Adrenal gland (tissue), 12 donors: ENCODE measurements around the gene NOSIP. TPM values are rescaled to one million over a fixed set of nuclear protein-coding genes. Genes with fewer than 3 reads are reported as not detected.

ENCODE experiments used
- DNase-seq, 7 donors: peaks; one replicate each; pipeline ENCODE4 v3.0.0-alpha.2; 2019 to 2020
- H3K27ac ChIP-seq, 5 donors: fragments of 200-600 bp; sonication (generic) in 4 of 5; 1 replicate in 3 of 5; 2 replicates in 2 of 5; pipeline versions ENCODE4 v1.5.1 to v1.8.0; 2016 to 2020; ENCODE audit warnings: mild to moderate bottlenecking in 1 of 5
- H3K27me3 ChIP-seq: fragments of 200-600 bp; 2 replicates; pipeline ENCODE4 v1.8.0; 2021
- H3K36me3 ChIP-seq, 2 donors: fragments of 200-600 bp; replicated peaks in 1 of 2; 1 replicate in 1 of 2; 2 replicates in 1 of 2; pipeline versions ENCODE4 v1.5.1 to v1.8.0; 2018 to 2022
- H3K4me1 ChIP-seq, 2 donors: fragments of 200-600 bp; replicated peaks in 1 of 2; 1 replicate in 1 of 2; 2 replicates in 1 of 2; pipeline versions ENCODE4 v1.5.1 to v1.8.0; 2018 to 2021
- H3K4me3 ChIP-seq, 4 donors: fragments of 200-600 bp; sonication (generic) in 3 of 4; one replicate each; pipeline ENCODE4 v1.5.1; 2016 to 2018
- H3K9me3 ChIP-seq, 3 donors: fragments of 200-600 bp; sonication (generic) in 1 of 3; replicated peaks in 1 of 3; 1 replicate in 2 of 3; 2 replicates in 1 of 3; pipeline versions ENCODE4 v1.5.1 to v1.8.0; 2016 to 2021
- CTCF ChIP-seq, 6 experiments: fragments of 450-650 bp in 4 of 6; fragments of 200-600 bp in 2 of 6; sonication (generic) in 1 of 6; IDR thresholded peaks; 1 replicate in 5 of 6; 2 replicates in 1 of 6; pipeline versions ENCODE4 v1.5.1 to v1.8.0; 2016 to 2021; ENCODE audit warnings: antibody characterized with exemption in 6 of 6, mild to moderate bottlenecking in 2 of 6, moderate library complexity in 1 of 6
- POLR2A ChIP-seq, 2 donors: fragments of 450-650 bp; IDR thresholded peaks; one replicate each; pipeline ENCODE4 v1.6.1; 2017; ENCODE audit warnings: antibody characterized with exemption in 2 of 2, mild to moderate bottlenecking in 2 of 2, moderate library complexity in 1 of 2
- WGBS, 4 donors: extraction: QIAGEN DNeasy Blood & Tissue Kit in 2 of 4; methylation state at CpG; one replicate each; pipeline versions ENCODE4 v1.1.5 to v1.1.7; 2013 to 2017; 5-methylcytosine and 5-hydroxymethylcytosine counted together
- intact Hi-C, 2 donors: fragments of 100-400 bp; cut with DNase I; formaldehyde crosslinking; loops; one replicate each; pipeline versions ENCODE4 v1.14.1 to v1.15.0; 2022 to 2023
- polyA plus RNA-seq, 3 donors: library from polyadenylated mRNA; stranded (reverse); fragments of 200-250 nt in 2 of 3; fragments of 350-450 nt in 1 of 3; fragmentation: Illumina TruSeq in 1 of 3; extraction: RNeasy Lipid Tissue Mini Kit (QIAGEN cat#74804) in 1 of 3; gene quantifications; one replicate each; pipeline ENCODE4 v1.2.3, GENCODE V29; 2013 to 2014
- total RNA-seq, 9 donors: library from RNA; depleted of rRNA in 4 of 9; stranded (reverse); fragments of >200 nt in 4 of 9; fragments of 120-200 nt in 1 of 9; fragmentation: NEBNext Ultra II Directional in 1 of 9; extraction: Animal tissue kit (Norgen Biotek cat#: 25700) in 1 of 9; gene quantifications; one replicate each; pipeline versions ENCODE4 v1.1.0 to v1.2.4, GENCODE V29; 2013 to 2023
- donor health status: healthy with polysubstance abuse.
- donor health status: Bipolar disorder and iron deficiency.
- donor health status: DM: yes; HTN: yes; CAD: no.
- donor health status: DM: no; HTN: no; CAD: no.
- donor health status: DM: no; HTN: no; CAD: no.
- donor health status: DM: yes; HTN: yes; CAD: no.

NOSIP gene
- total and polyA plus RNA-seq, 12 donors: 35.0 to 159 (median 64.2) TPM

GRCh38 chr19:49602806-49603205, 22.4 kb upstream of the NOSIP start:
- Histone ChIP-seq H3K36me3 (peaks cover 0 to 85% of the 10 kb centered on the region in 2 donors), H3K9me3 (no peaks in the 10 kb centered on the region), H3K4me3 (no peak overlapping the region), H3K27ac (no peak overlapping the region), H3K27me3 (no peaks in the 10 kb centered on the region), H3K4me1 (no peaks in the 10 kb centered on the region)
- intact Hi-C loops: no loop called here
- 96 to 100% (median 97%) methylated on average over 2 of the region's 2 CpGs for WGBS, 4 donors
- no peak for DNase-seq
- no peak for TF ChIP-seq POLR2A (IDR thresholded peaks at IDR 0.05)
- TF ChIP-seq CTCF (IDR thresholded peaks at IDR 0.05): no peak

- WGBS, 4 donors: 94 to 96% (median 95%) methylated on average over 19 to 37 of the region's 38 CpGs
- DNase-seq: no peak
- no peaks in the 10 kb centered on the region for H3K4me1 ChIP-seq
- intact Hi-C loops: no loop called here
- peaks cover 0 to 88% of the 10 kb centered on the region in 2 donors for H3K36me3 ChIP-seq
- no peak overlapping the region for H3K27ac ChIP-seq
- H3K9me3 ChIP-seq: no peaks in the 10 kb centered on the region
- no peak for TF ChIP-seq POLR2A (IDR thresholded peaks at IDR 0.05)
- no peak for TF ChIP-seq CTCF (IDR thresholded peaks at IDR 0.05)
- no peak overlapping the region for H3K4me3 ChIP-seq
- no peaks in the 10 kb centered on the region for H3K27me3 ChIP-seq
These were observed 21.2 kb upstream of the NOSIP start for GRCh38 chr19:49601482-49602038.

GRCh38 chr19:49599378-49600295, 19.3 kb upstream of the NOSIP start:
- Histone ChIP-seq H3K9me3 (no peaks in the 10 kb centered on the region), H3K27me3 (no peaks in the 10 kb centered on the region), H3K4me1 (no peaks in the 10 kb centered on the region), H3K27ac (no peak overlapping the region), H3K36me3 (peaks cover 0 to 95% of the 10 kb centered on the region in 2 donors), H3K4me3 (no peak overlapping the region)
- intact Hi-C loops: loop anchor here in 1 of 2 donors (5.0 kb wide), 1 partner anchor 33 kb away; no protein-coding TSS in a partner anchor
- TF ChIP-seq CTCF (IDR thresholded peaks at IDR 0.05) (no peak), POLR2A (IDR thresholded peaks at IDR 0.05) (no peak)
- DNase-seq: no peak
- WGBS, 4 donors: 92 to 95% (median 93%) methylated on average over 12 to 26 of the region's 26 CpGs

- Histone ChIP-seq H3K4me1 (peaks cover 6 to 15% of the 10 kb centered on the region in 2 donors), H3K4me3 (no peak overlapping the region), H3K27me3 (no peaks in the 10 kb centered on the region), H3K36me3 (peaks cover 0 to 87% of the 10 kb centered on the region in 2 donors), H3K27ac (no peak overlapping the region), H3K9me3 (no peaks in the 10 kb centered on the region)
- DNase-seq: no peak
- WGBS, 4 donors: 91 to 97% (median 94%) methylated on average over 20 to 29 of the region's 29 CpGs
- TF ChIP-seq CTCF (IDR thresholded peaks at IDR 0.05) (no peak), POLR2A (IDR thresholded peaks at IDR 0.05) (no peak)
- intact Hi-C loops: loop anchor here in 1 of 2 donors (5.0 kb wide), 1 partner anchor 35 kb away; no protein-coding TSS in a partner anchor
These were observed 17.3 kb upstream of the NOSIP start for GRCh38 chr19:49597703-49597974.
